HG03558 (cell line): ENCODE data around the gene TMC5.
"Not testable (repeated sequence)": the region's sequence is repeated elsewhere in the genome, so short reads cannot be mapped to it uniquely, and the experiment has no call there.

Experiments used
- ATAC-seq: cut with Tn5 transposase; IDR thresholded peaks from one replicate; pipeline ENCODE4 v1.9.1; 2021; ENCODE audit warnings: moderate number of reproducible peaks; ENCODE audit not compliant: unreplicated experiment; ENCODE audit errors: extremely low read depth

TMC5 gene

GRCh38 chr16:19417640-19418039 is at the start of gene TMC5:
TMC5 (plus strand) TSS chr16:19417883; CDS start chr16:19440039, 22,156 bp downstream.
- ATAC-seq, result no peak

GRCh38 chr16:19372541-19372940 is 45.1 kb upstream of the TMC5 start:
- ATAC-seq, result not testable (repeated sequence)

- ATAC-seq, result no peak
Observed at GRCh38 chr16:19374402-19374801, 43.3 kb upstream of the TMC5 start.

- ATAC-seq, result no peak
Observed at GRCh38 chr16:19375561-19376158, 42.0 kb upstream of the TMC5 start.

GRCh38 chr16:19377864-19378263 is 39.8 kb upstream of the TMC5 start:
- no peak for ATAC-seq

- ATAC-seq, result no peak
Observed at GRCh38 chr16:19378511-19378910, 39.2 kb upstream of the TMC5 start.

- no peak for ATAC-seq
Observed at GRCh38 chr16:19379838-19380237, 37.8 kb upstream of the TMC5 start.

- ATAC-seq, result no peak
Observed at GRCh38 chr16:19380328-19380727, 37.4 kb upstream of the TMC5 start.

GRCh38 chr16:19382084-19382801 is 35.4 kb upstream of the TMC5 start:
- ATAC-seq, result no peak

- no peak for ATAC-seq
Observed at GRCh38 chr16:19382887-19383816, 34.5 kb upstream of the TMC5 start.

- no peak for ATAC-seq
Observed at GRCh38 chr16:19384656-19385055, 33.0 kb upstream of the TMC5 start.

GRCh38 chr16:19386525-19386924 is 31.2 kb upstream of the TMC5 start:
- ATAC-seq, result no peak

GRCh38 chr16:19389246-19389645 is 28.4 kb upstream of the TMC5 start:
- ATAC-seq, result no peak

GRCh38 chr16:19391185-19391776 is 26.4 kb upstream of the TMC5 start:
- ATAC-seq, result not testable (repeated sequence)

GRCh38 chr16:19392352-19392751 is 25.3 kb upstream of the TMC5 start:
- no peak for ATAC-seq

GRCh38 chr16:19393226-19394111 is 24.2 kb upstream of the TMC5 start:
- ATAC-seq, result no peak

GRCh38 chr16:19395646-19396267 is 21.9 kb upstream of the TMC5 start:
- ATAC-seq, result not testable (repeated sequence)

GRCh38 chr16:19396555-19397011 is 21.1 kb upstream of the TMC5 start:
- ATAC-seq, result no peak

- ATAC-seq, result not testable (repeated sequence)
Observed at GRCh38 chr16:19397373-19397772, 20.3 kb upstream of the TMC5 start.
